ENCODE measurements around the gene CCDC18. TPM values are rescaled to one million over a fixed set of nuclear protein-coding genes. Genes with fewer than 3 reads are reported as not detected.

Gene CCDC18
- total RNA-seq, 3 donors from 2014 or later (not counting 1 experiment from before 2014, with no cell fraction given), result 11.7 to 17.2 (median 14.4) TPM

DNA sequence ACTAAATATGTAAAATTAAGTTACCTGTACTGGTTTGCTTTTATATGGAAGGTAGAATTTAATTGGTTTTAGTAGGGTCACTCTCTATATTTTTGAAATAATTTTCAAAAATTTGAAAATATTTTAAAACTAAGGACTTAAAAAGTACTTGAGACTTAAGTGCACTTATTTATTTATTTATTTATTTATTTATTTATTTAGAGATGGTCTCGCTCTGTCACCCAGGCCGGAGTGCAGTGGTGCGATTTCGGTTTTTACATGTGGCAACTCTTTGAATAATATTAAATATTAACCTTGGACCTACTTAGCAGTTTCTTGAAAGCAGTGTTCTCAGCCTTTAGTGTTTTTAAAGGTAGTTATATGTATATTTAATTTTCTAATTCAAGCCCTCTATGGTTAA, 36.8 kb upstream of the CCDC18 start:
- H3K27me3 Mint-ChIP-seq (ENCODE audit: low read depth in 2 of 2), result no peaks in the 10 kb centered on the region
- H3K4me1 Mint-ChIP-seq, result peaks cover 0 to 9% of the 10 kb centered on the region in 2 donors
- H3K27ac Mint-ChIP-seq, result no peak overlapping the region
- H3K27me3 ChIP-seq (ENCODE audit: control insufficient read depth, insufficient read depth, low read length), result no peaks in the 10 kb centered on the region
- H3K9me3 Mint-ChIP-seq, result no peaks in the 10 kb centered on the region
- H3K4me3 ChIP-seq (ENCODE audit: low read length), result no peak overlapping the region
- no peak overlapping the region for H3K4me3 Mint-ChIP-seq
- no peaks in the 10 kb centered on the region for H3K4me1 ChIP-seq (ENCODE audit: control insufficient read depth, insufficient read depth, low read length)
- H3K9me3 ChIP-seq (ENCODE audit: control insufficient read depth, insufficient read depth, low read length), result no peaks in the 10 kb centered on the region
- intact Hi-C loops (cut with micrococcal nuclease), result no loop called here
- no CpG with 5 or more reads among the region's 4 CpGs for WGBS (ENCODE audit: insufficient coverage)
- H3K36me3 Mint-ChIP-seq, result no peaks in the 10 kb centered on the region
- H3K36me3 ChIP-seq (ENCODE audit: control insufficient read depth, insufficient read depth, low read length), result peaks cover 18% of the 10 kb centered on the region
- TF ChIP-seq CTCF (IDR thresholded peaks at IDR 0.05), result no peak
- ATAC-seq, result no peak
- H3K27ac ChIP-seq (ENCODE audit: low read length), result no peak overlapping the region
- no peak for DNase-seq

DNA sequence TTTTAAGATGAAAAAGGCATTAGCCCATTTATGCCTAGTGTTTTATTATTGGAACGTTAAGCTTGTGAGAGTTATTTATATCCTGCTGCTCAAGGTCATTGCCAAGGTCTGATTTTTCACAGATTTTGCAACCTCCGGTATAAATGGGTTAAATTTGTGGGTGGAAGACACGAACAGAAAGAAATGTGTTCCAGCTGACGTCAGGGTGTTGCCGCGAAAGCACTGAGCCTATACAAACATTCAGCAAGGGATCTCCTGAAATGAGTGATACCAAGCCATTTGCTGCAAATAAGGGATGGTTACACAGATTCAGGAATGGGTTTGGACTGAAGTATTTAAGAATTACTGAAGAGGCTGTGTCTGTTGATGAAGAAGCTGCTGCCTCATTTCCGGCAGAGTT, 32.5 kb upstream of the CCDC18 start:
- no peaks in the 10 kb centered on the region for H3K27me3 Mint-ChIP-seq (ENCODE audit: low read depth in 2 of 2)
- H3K4me1 Mint-ChIP-seq, result peaks cover 19 to 21% of the 10 kb centered on the region in 2 donors
- H3K27ac Mint-ChIP-seq, result peak overlapping the region; percentile 52 to 61
- 82% methylated on average over 7 of the region's 7 CpGs for WGBS (ENCODE audit: insufficient coverage)
- no peaks in the 10 kb centered on the region for H3K9me3 ChIP-seq (ENCODE audit: control insufficient read depth, insufficient read depth, low read length)
- no peaks in the 10 kb centered on the region for H3K27me3 ChIP-seq (ENCODE audit: control insufficient read depth, insufficient read depth, low read length)
- H3K4me3 ChIP-seq (ENCODE audit: low read length), result no peak overlapping the region
- H3K36me3 ChIP-seq (ENCODE audit: control insufficient read depth, insufficient read depth, low read length), result peaks cover 24% of the 10 kb centered on the region
- H3K9me3 Mint-ChIP-seq, result no peaks in the 10 kb centered on the region
- no peak overlapping the region for H3K4me3 Mint-ChIP-seq
- H3K36me3 Mint-ChIP-seq, result no peaks in the 10 kb centered on the region
- no peak overlapping the region for H3K27ac ChIP-seq (ENCODE audit: low read length)
- TF ChIP-seq CTCF (IDR thresholded peaks at IDR 0.05), result no peak
- DNase-seq (no peak), ATAC-seq (no peak)
- H3K4me1 ChIP-seq (ENCODE audit: control insufficient read depth, insufficient read depth, low read length), result no peaks in the 10 kb centered on the region
- intact Hi-C loops (cut with micrococcal nuclease), result no loop called here

DNA sequence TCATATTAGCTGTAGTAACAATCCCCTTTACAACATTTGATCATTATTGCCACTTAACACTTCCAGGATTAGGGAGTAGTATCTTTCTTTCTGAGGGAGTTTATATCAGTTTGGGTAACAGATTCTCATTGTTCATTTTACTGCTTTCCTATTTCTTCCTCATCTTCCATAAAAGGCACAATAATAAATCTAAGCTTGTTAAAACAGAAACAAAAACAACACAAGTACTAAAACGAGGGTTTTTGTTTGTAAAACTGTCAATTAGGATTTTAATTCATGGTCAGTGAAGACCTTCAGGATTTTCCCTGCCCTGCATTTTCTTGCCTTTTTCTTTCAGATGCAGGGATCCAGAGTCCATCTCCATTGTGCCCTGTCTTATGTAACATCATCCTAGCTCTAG, 29.8 kb upstream of the CCDC18 start:
- Mint-ChIP-seq H3K27me3 (ENCODE audit: low read depth in 2 of 2) (no peaks in the 10 kb centered on the region), H3K9me3 (no peaks in the 10 kb centered on the region), H3K4me1 (peaks cover 19 to 21% of the 10 kb centered on the region in 2 donors), H3K4me3 (no peak overlapping the region), H3K36me3 (no peaks in the 10 kb centered on the region), H3K27ac (peak overlapping the region; percentile 60 to 66)
- Histone ChIP-seq H3K27me3 (ENCODE audit: control insufficient read depth, insufficient read depth, low read length) (no peaks in the 10 kb centered on the region), H3K4me3 (ENCODE audit: low read length) (no peak overlapping the region), H3K4me1 (ENCODE audit: control insufficient read depth, insufficient read depth, low read length) (peaks cover 3% of the 10 kb centered on the region), H3K27ac (ENCODE audit: low read length) (no peak overlapping the region), H3K9me3 (ENCODE audit: control insufficient read depth, insufficient read depth, low read length) (no peaks in the 10 kb centered on the region), H3K36me3 (ENCODE audit: control insufficient read depth, insufficient read depth, low read length) (peaks cover 47% of the 10 kb centered on the region)
- ATAC-seq (no peak), DNase-seq (no peak)
- TF ChIP-seq CTCF (IDR thresholded peaks at IDR 0.05), result no peak
- WGBS (ENCODE audit: insufficient coverage), result 58% methylated on average over 1 of the region's 1 CpG
- intact Hi-C loops (cut with micrococcal nuclease), result no loop called here

DNA sequence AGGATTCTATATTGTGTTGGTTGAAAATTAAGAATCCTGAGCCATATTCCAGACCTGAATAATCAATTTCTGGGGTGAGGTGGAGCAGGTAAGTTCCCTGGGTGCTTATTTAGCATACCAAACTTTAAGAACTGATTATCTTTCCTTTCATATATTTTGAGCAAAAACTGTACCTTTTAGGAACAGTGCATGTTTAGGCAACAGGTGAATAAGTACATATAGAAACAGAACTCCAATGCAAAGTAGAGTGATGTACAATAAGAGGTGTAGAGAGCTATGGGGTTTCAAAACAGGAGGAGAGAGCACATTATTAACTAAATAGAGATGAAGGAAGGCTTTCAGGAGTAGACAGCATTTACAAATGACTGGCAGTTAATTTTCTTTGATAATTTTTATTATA, 29.1 kb upstream of the CCDC18 start:
- no peak for ATAC-seq
- peaks cover 54% of the 10 kb centered on the region for H3K36me3 ChIP-seq (ENCODE audit: control insufficient read depth, insufficient read depth, low read length)

More for the DNA sequence above, 29.1 kb upstream of the CCDC18 start:
- Mint-ChIP-seq H3K4me3 (no peak overlapping the region), H3K9me3 (no peaks in the 10 kb centered on the region), H3K27me3 (ENCODE audit: low read depth in 2 of 2) (no peaks in the 10 kb centered on the region), H3K27ac (peak overlapping the region in 1 of 2 donors; percentile 60), H3K36me3 (no peaks in the 10 kb centered on the region), H3K4me1 (peaks cover 19 to 26% of the 10 kb centered on the region in 2 donors)
- no peak overlapping the region for H3K4me3 ChIP-seq (ENCODE audit: low read length)
- TF ChIP-seq CTCF (IDR thresholded peaks at IDR 0.05), result no peak
- peaks cover 3% of the 10 kb centered on the region for H3K4me1 ChIP-seq (ENCODE audit: control insufficient read depth, insufficient read depth, low read length)
- no peaks in the 10 kb centered on the region for H3K27me3 ChIP-seq (ENCODE audit: control insufficient read depth, insufficient read depth, low read length)
- no peak for DNase-seq
- intact Hi-C loops (cut with micrococcal nuclease), result no loop called here
- H3K9me3 ChIP-seq (ENCODE audit: control insufficient read depth, insufficient read depth, low read length), result no peaks in the 10 kb centered on the region
- no peak overlapping the region for H3K27ac ChIP-seq (ENCODE audit: low read length)
